GM18507 (cell line): ENCODE data around the gene SUPT6H.

ENCODE experiments used
- DNase-seq: peaks from one replicate; pipeline ENCODE4 v3.0.0; 2011; ENCODE audit warnings: low read depth; ENCODE audit not compliant: insufficient read length; ENCODE audit errors: extremely low spot score
- FAIRE-seq: peaks from 2 replicates; lab custom pipeline; 2011; peaks lifted over from hg19 to GRCh38; lab: Jason Lieb, UNC

Gene SUPT6H

GRCh38 chr17:28693869-28694268 is 31.9 kb downstream of the SUPT6H start:
- DNase-seq = no peak
- FAIRE-seq = no peak

GRCh38 chr17:28698253-28698941 is 36.4 kb downstream of the SUPT6H start:
- DNase-seq (no peak), FAIRE-seq (no peak)

GRCh38 chr17:28700278-28700677 is 38.3 kb downstream of the SUPT6H start:
- FAIRE-seq (no peak), DNase-seq (no peak)

GRCh38 chr17:28700830-28701492 is 39.0 kb downstream of the SUPT6H start:
- FAIRE-seq (no peak), DNase-seq (no peak)

GRCh38 chr17:28702026-28702751 is 40.2 kb downstream of the SUPT6H start:
- DNase-seq = no peak
- no peak for FAIRE-seq

GRCh38 chr17:28702752-28703150 is 40.7 kb downstream of the SUPT6H start:
- no peak for DNase-seq
- FAIRE-seq = no peak

- DNase-seq (no peak), FAIRE-seq (no peak)
Observed at GRCh38 chr17:28703552-28704218, 41.7 kb downstream of the SUPT6H start.

- FAIRE-seq (no peak), DNase-seq (no peak)
Observed at GRCh38 chr17:28704219-28704858, 42.3 kb downstream of the SUPT6H start.

GRCh38 chr17:28705074-28705659 is 43.2 kb downstream of the SUPT6H start:
- DNase-seq (no peak), FAIRE-seq (no peak)

- DNase-seq (no peak), FAIRE-seq (no peak)
Observed at GRCh38 chr17:28705728-28706334, 43.8 kb downstream of the SUPT6H start.

GRCh38 chr17:28706471-28707338 is 44.7 kb downstream of the SUPT6H start:
- DNase-seq (no peak), FAIRE-seq (no peak)

GRCh38 chr17:28707339-28707720 is 45.3 kb downstream of the SUPT6H start:
- FAIRE-seq (no peak), DNase-seq (no peak)

GRCh38 chr17:28710861-28711722 is 49.1 kb downstream of the SUPT6H start:
- FAIRE-seq (peak; percentile 78), DNase-seq (peak; percentile 86)

- FAIRE-seq (no peak), DNase-seq (no peak)
Observed at GRCh38 chr17:28711723-28712031, 49.7 kb downstream of the SUPT6H start, which contains the start of gene PROCA1. Gene PROCA1, minus strand, starts transcription at chr17:28711888. Its CDS starts 228 bp downstream, at chr17:28711660.

- FAIRE-seq (peak; percentile 70), DNase-seq (no peak)
Observed at GRCh38 chr17:28712032-28712704, 50.2 kb downstream of the SUPT6H start.

GRCh38 chr17:28712705-28713415 is 50.9 kb downstream of the SUPT6H start:
- no peak for FAIRE-seq
- DNase-seq = no peak
